Effector memory CD8-positive, alpha-beta T cell (primary cell): ENCODE data around the gene STAT6.
A peak's percentile ranks its signal among the peaks of the same experiment; 100 is the strongest.

ENCODE experiments used
- ATAC-seq: fragments of 150-1000 bp; cut with Tn5 transposase; replicated peaks from 2 replicates; pipeline ENCODE4 v1.10.0; 2021; ENCODE audit warnings: mild to moderate bottlenecking, moderate library complexity
- DNase-seq, 3 experiments: peaks; one replicate each; pipeline ENCODE4 v3.0.0; 2021
- H3K27ac Mint-ChIP-seq, 2 donors: one replicate each; pipeline ENCODE4 v1.8.0; 2022; ENCODE audit warnings: mild to moderate bottlenecking in 2 of 2, mixed read lengths in 2 of 2, moderate library complexity in 2 of 2
- H3K27me3 Mint-ChIP-seq, 2 donors: one replicate each; pipeline ENCODE4 v1.8.0; 2022; ENCODE audit warnings: mixed read lengths in 2 of 2
- H3K36me3 Mint-ChIP-seq: one replicate; pipeline ENCODE4 v1.8.0; 2022; ENCODE audit warnings: mild to moderate bottlenecking, moderate library complexity, mixed read lengths; ENCODE audit not compliant: insufficient read depth
- H3K4me1 Mint-ChIP-seq, 2 donors: one replicate each; pipeline ENCODE4 v1.8.0; 2022; ENCODE audit warnings: low read depth in 2 of 2, mixed read lengths in 2 of 2
- H3K4me3 Mint-ChIP-seq, 2 donors: one replicate each; pipeline ENCODE4 v1.8.0; 2022; ENCODE audit warnings: mild to moderate bottlenecking in 2 of 2, mixed read lengths in 2 of 2, moderate library complexity in 2 of 2
- H3K9me3 Mint-ChIP-seq, 2 donors: one replicate each; pipeline ENCODE4 v1.8.0; 2022; ENCODE audit warnings: mixed read lengths in 2 of 2

Gene STAT6

GRCh38 chr12:57139796-57140649 is 28.9 kb upstream of the STAT6 start:
- Mint-ChIP-seq H3K27me3 (no peaks in the 10 kb centered on the region), H3K4me3 (no peak overlapping the region), H3K4me1 (no peaks in the 10 kb centered on the region), H3K36me3 (peaks cover 3% of the 10 kb centered on the region), H3K27ac (no peak overlapping the region), H3K9me3 (no peaks in the 10 kb centered on the region)
- ATAC-seq (no peak), DNase-seq (no peak)

GRCh38 chr12:57138526-57139272 is 27.5 kb upstream of the STAT6 start:
- Mint-ChIP-seq H3K4me1 (no peaks in the 10 kb centered on the region), H3K36me3 (peaks cover 3% of the 10 kb centered on the region), H3K27ac (no peak overlapping the region)

GRCh38 chr12:57135527-57136326 is 24.6 kb upstream of the STAT6 start:
- Mint-ChIP-seq H3K9me3 (no peaks in the 10 kb centered on the region), H3K27ac (no peak overlapping the region), H3K36me3 (no peaks in the 10 kb centered on the region), H3K4me1 (no peaks in the 10 kb centered on the region), H3K27me3 (no peaks in the 10 kb centered on the region), H3K4me3 (no peak overlapping the region)
- no peak for ATAC-seq
- no peak for DNase-seq

More at GRCh38 chr12:57138526-57139272, 27.5 kb upstream of the STAT6 start:
- no peaks in the 10 kb centered on the region for H3K27me3 Mint-ChIP-seq
- no peak overlapping the region for H3K4me3 Mint-ChIP-seq
- no peaks in the 10 kb centered on the region for H3K9me3 Mint-ChIP-seq
- no peak for DNase-seq
- no peak for ATAC-seq

- Mint-ChIP-seq H3K27ac (no peak overlapping the region), H3K36me3 (no peaks in the 10 kb centered on the region), H3K27me3 (no peaks in the 10 kb centered on the region), H3K9me3 (no peaks in the 10 kb centered on the region), H3K4me3 (no peak overlapping the region), H3K4me1 (no peaks in the 10 kb centered on the region)
- no peak for ATAC-seq
- no peak for DNase-seq
Observed at GRCh38 chr12:57134949-57135348, 23.8 kb upstream of the STAT6 start.

- H3K4me1 Mint-ChIP-seq, result no peaks in the 10 kb centered on the region
- DNase-seq (no peak), ATAC-seq (no peak)
- no peak overlapping the region for H3K4me3 Mint-ChIP-seq
- no peaks in the 10 kb centered on the region for H3K27me3 Mint-ChIP-seq
- no peaks in the 10 kb centered on the region for H3K36me3 Mint-ChIP-seq
- no peaks in the 10 kb centered on the region for H3K9me3 Mint-ChIP-seq
- peak overlapping the region in 1 of 2 donors; percentile 47 for H3K27ac Mint-ChIP-seq
Observed at GRCh38 chr12:57133916-57134315, 22.8 kb upstream of the STAT6 start.

GRCh38 chr12:57133013-57133569 is 21.9 kb upstream of the STAT6 start:
- no peak overlapping the region for H3K27ac Mint-ChIP-seq
- no peaks in the 10 kb centered on the region for H3K9me3 Mint-ChIP-seq
- no peaks in the 10 kb centered on the region for H3K27me3 Mint-ChIP-seq
- ATAC-seq (no peak), DNase-seq (no peak)
- no peak overlapping the region for H3K4me3 Mint-ChIP-seq
- H3K4me1 Mint-ChIP-seq, result peaks cover 0 to under 1% of the 10 kb centered on the region in 2 donors
- no peaks in the 10 kb centered on the region for H3K36me3 Mint-ChIP-seq

GRCh38 chr12:57131896-57132744 is 21.0 kb upstream of the STAT6 start:
- Mint-ChIP-seq H3K4me1 (peaks cover 3 to 4% of the 10 kb centered on the region in 2 donors), H3K27ac (no peak overlapping the region), H3K36me3 (peaks cover 3% of the 10 kb centered on the region), H3K9me3 (no peaks in the 10 kb centered on the region), H3K4me3 (no peak overlapping the region), H3K27me3 (no peaks in the 10 kb centered on the region)
- no peak for ATAC-seq
- no peak for DNase-seq

GRCh38 chr12:57130941-57131340 is 19.8 kb upstream of the STAT6 start:
- H3K27me3 Mint-ChIP-seq, result no peaks in the 10 kb centered on the region
- ATAC-seq (no peak), DNase-seq (no peak)
- peaks cover 4% of the 10 kb centered on the region in 2 donors for H3K4me1 Mint-ChIP-seq
- no peak overlapping the region for H3K4me3 Mint-ChIP-seq
- H3K9me3 Mint-ChIP-seq, result no peaks in the 10 kb centered on the region
- peaks cover 5% of the 10 kb centered on the region for H3K36me3 Mint-ChIP-seq
- H3K27ac Mint-ChIP-seq, result no peak overlapping the region

GRCh38 chr12:57129889-57130288 is 18.7 kb upstream of the STAT6 start:
- peaks cover 5% of the 10 kb centered on the region for H3K36me3 Mint-ChIP-seq
- peaks cover 4% of the 10 kb centered on the region in 2 donors for H3K4me1 Mint-ChIP-seq
- DNase-seq (no peak), ATAC-seq (no peak)
- H3K27ac Mint-ChIP-seq, result no peak overlapping the region
- H3K27me3 Mint-ChIP-seq, result no peaks in the 10 kb centered on the region
- H3K4me3 Mint-ChIP-seq, result peak overlapping the region; percentile 66 to 68
- no peaks in the 10 kb centered on the region for H3K9me3 Mint-ChIP-seq

- peaks cover 5% of the 10 kb centered on the region for H3K36me3 Mint-ChIP-seq
- peak overlapping the region; percentile 66 to 85 for H3K4me3 Mint-ChIP-seq
- ATAC-seq (no peak), DNase-seq (no peak)
- no peak overlapping the region for H3K27ac Mint-ChIP-seq
- no peaks in the 10 kb centered on the region for H3K9me3 Mint-ChIP-seq
- no peaks in the 10 kb centered on the region for H3K27me3 Mint-ChIP-seq
- H3K4me1 Mint-ChIP-seq, result peaks cover 4% of the 10 kb centered on the region in 2 donors
Observed at GRCh38 chr12:57129321-57129842, 18.2 kb upstream of the STAT6 start.

GRCh38 chr12:57128519-57129247 is 17.5 kb upstream of the STAT6 start:
- H3K4me3 Mint-ChIP-seq, result peak overlapping the region; percentile 85
- peaks cover 5% of the 10 kb centered on the region for H3K36me3 Mint-ChIP-seq
- H3K9me3 Mint-ChIP-seq, result no peaks in the 10 kb centered on the region
- DNase-seq (no peak), ATAC-seq (no peak)
- H3K27me3 Mint-ChIP-seq, result no peaks in the 10 kb centered on the region
- H3K27ac Mint-ChIP-seq, result peak overlapping the region in 1 of 2 donors; percentile 64
- H3K4me1 Mint-ChIP-seq, result peaks cover 4 to 6% of the 10 kb centered on the region in 2 donors
